ENCODE measurements around the gene GALNT18. TPM values are rescaled to one million over a fixed set of nuclear protein-coding genes. Genes with fewer than 3 reads are reported as not detected.
A peak's percentile ranks its signal among the peaks of the same experiment; 100 is the strongest.

Gene GALNT18
- total RNA-seq, 2 donors from 2014 or later = 2.4 to 2.5 TPM

DNA sequence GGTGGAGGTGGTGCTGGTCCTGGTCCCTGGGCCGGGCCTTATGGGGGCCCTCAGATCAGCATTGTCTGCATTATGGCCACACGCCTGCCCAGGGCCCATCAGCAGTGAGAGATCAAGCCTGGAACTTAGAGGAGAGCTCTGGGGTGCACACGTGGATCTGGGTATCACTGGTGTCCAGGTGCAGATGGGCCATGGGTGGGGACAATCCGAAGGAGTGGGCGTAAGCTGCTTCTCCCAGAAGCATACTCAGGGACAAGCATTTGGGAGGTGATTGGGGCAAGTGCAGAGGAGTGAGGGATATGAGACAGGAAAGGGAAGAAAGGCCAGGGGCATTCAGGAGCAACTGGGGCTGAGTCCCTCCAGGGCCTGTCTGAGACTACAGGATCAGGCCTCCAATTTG is 353.1 kb downstream of the GALNT18 start:
- Mint-ChIP-seq H3K27ac (no peak overlapping the region), H3K36me3 (ENCODE audit: insufficient read depth in 2 of 2) (no peaks in the 10 kb centered on the region), H3K27me3 (ENCODE audit: low read depth) (no peaks in the 10 kb centered on the region), H3K4me3 (no peak overlapping the region), H3K4me1 (ENCODE audit: low read depth) (no peaks in the 10 kb centered on the region), H3K9me3 (no peaks in the 10 kb centered on the region)
- no peak for ATAC-seq (replicated peaks in 1 of 2)
- DNase-seq = no peak

GRCh38 chr11:11268119-11268518 is 353.7 kb downstream of the GALNT18 start:
- Mint-ChIP-seq H3K36me3 (ENCODE audit: insufficient read depth in 2 of 2) (no peaks in the 10 kb centered on the region), H3K9me3 (no peaks in the 10 kb centered on the region)
- no peak for DNase-seq

DNA sequence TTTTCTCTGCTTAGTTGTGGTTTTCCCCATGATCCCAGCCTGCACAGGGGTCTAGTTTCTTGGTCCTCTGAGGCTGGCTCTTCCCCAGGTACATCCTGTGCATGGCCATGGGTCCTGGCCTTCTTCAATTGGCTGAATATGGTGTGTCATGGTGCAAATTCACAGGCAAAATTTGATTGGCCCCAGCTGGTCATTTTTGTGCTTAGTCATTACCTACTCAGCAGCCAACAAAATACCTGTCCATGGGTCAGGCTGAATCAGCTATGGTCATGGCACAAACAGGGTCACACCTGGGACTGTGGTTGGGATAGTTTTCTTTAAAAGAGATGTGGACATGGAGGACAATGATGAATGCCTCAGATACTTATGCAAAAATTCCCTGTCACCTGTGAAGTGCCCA is 354.5 kb downstream of the GALNT18 start:
- H3K4me1 Mint-ChIP-seq (ENCODE audit: low read depth) = no peaks in the 10 kb centered on the region
- no peaks in the 10 kb centered on the region for H3K36me3 Mint-ChIP-seq (ENCODE audit: insufficient read depth in 2 of 2)
- no peak overlapping the region for H3K27ac Mint-ChIP-seq
- ATAC-seq (replicated peaks in 1 of 2) (no peak), DNase-seq (no peak)
- no peaks in the 10 kb centered on the region for H3K27me3 Mint-ChIP-seq (ENCODE audit: low read depth)
- no peaks in the 10 kb centered on the region for H3K9me3 Mint-ChIP-seq
- no peak overlapping the region for H3K4me3 Mint-ChIP-seq

More at GRCh38 chr11:11268119-11268518, 353.7 kb downstream of the GALNT18 start:
- no peak for ATAC-seq (replicated peaks in 1 of 2)
- no peak overlapping the region for H3K4me3 Mint-ChIP-seq
- H3K4me1 Mint-ChIP-seq (ENCODE audit: low read depth) = no peaks in the 10 kb centered on the region
- no peaks in the 10 kb centered on the region for H3K27me3 Mint-ChIP-seq (ENCODE audit: low read depth)
- H3K27ac Mint-ChIP-seq = no peak overlapping the region

DNA sequence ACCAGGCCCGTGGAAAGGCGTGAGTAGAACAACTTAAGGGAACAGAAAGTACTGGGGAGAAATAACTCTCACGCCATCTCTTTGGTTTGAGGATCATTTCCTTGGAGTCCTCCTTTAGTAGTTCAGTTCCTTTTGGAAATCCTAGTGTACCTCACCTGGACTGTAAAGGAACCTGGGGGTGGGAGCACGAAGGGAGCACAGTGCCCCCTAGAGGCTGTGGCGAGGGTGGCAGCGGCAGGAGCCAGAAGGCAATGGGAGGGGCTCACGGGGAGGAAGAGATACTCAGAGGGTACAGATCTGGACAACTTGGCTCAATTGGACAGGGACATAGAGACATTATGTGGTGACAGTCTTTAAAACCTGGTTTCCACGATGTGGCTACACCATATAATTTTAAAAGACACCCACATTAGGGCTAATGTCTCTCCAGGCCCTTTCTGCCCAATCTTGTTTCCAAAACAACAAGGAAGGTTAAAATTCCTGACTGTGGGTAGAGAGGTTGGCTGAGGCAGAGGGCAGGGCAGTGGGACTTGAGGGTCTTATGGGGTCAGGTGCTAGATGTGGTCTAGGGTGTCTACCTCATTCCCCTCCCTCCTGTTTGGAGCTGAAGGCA is 355.7 kb downstream of the GALNT18 start:
- ATAC-seq (replicated peaks in 1 of 2) (peak; percentile 59 to 65), DNase-seq (peak; percentile 68 to 75)
- Mint-ChIP-seq H3K9me3 (no peaks in the 10 kb centered on the region), H3K27me3 (ENCODE audit: low read depth) (no peaks in the 10 kb centered on the region), H3K4me1 (ENCODE audit: low read depth) (no peaks in the 10 kb centered on the region), H3K4me3 (no peak overlapping the region), H3K27ac (no peak overlapping the region), H3K36me3 (ENCODE audit: insufficient read depth in 2 of 2) (no peaks in the 10 kb centered on the region)

GRCh38 chr11:11265320-11265719 is 356.5 kb downstream of the GALNT18 start:
- Mint-ChIP-seq H3K27me3 (ENCODE audit: low read depth) (no peaks in the 10 kb centered on the region), H3K36me3 (ENCODE audit: insufficient read depth in 2 of 2) (no peaks in the 10 kb centered on the region), H3K27ac (no peak overlapping the region), H3K4me3 (no peak overlapping the region), H3K9me3 (no peaks in the 10 kb centered on the region), H3K4me1 (ENCODE audit: low read depth) (no peaks in the 10 kb centered on the region)
- DNase-seq (no peak), ATAC-seq (replicated peaks in 1 of 2) (no peak)

- no peak overlapping the region for H3K4me3 Mint-ChIP-seq
- H3K9me3 Mint-ChIP-seq = no peaks in the 10 kb centered on the region
- H3K27ac Mint-ChIP-seq = no peak overlapping the region
- H3K27me3 Mint-ChIP-seq (ENCODE audit: low read depth) = no peaks in the 10 kb centered on the region
- no peak for DNase-seq
- no peaks in the 10 kb centered on the region for H3K36me3 Mint-ChIP-seq (ENCODE audit: insufficient read depth in 2 of 2)
- H3K4me1 Mint-ChIP-seq (ENCODE audit: low read depth) = no peaks in the 10 kb centered on the region
- ATAC-seq (replicated peaks in 1 of 2) = no peak
Observed at GRCh38 chr11:11263238-11264005, 358.4 kb downstream of the GALNT18 start.

GRCh38 chr11:11262171-11262920 is 359.5 kb downstream of the GALNT18 start:
- no peaks in the 10 kb centered on the region for H3K36me3 Mint-ChIP-seq (ENCODE audit: insufficient read depth in 2 of 2)
- no peaks in the 10 kb centered on the region for H3K27me3 Mint-ChIP-seq (ENCODE audit: low read depth)
- ATAC-seq (replicated peaks in 1 of 2) (no peak), DNase-seq (no peak)
- no peaks in the 10 kb centered on the region for H3K4me1 Mint-ChIP-seq (ENCODE audit: low read depth)
- H3K27ac Mint-ChIP-seq = no peak overlapping the region
- H3K9me3 Mint-ChIP-seq = no peaks in the 10 kb centered on the region
- no peak overlapping the region for H3K4me3 Mint-ChIP-seq

DNA sequence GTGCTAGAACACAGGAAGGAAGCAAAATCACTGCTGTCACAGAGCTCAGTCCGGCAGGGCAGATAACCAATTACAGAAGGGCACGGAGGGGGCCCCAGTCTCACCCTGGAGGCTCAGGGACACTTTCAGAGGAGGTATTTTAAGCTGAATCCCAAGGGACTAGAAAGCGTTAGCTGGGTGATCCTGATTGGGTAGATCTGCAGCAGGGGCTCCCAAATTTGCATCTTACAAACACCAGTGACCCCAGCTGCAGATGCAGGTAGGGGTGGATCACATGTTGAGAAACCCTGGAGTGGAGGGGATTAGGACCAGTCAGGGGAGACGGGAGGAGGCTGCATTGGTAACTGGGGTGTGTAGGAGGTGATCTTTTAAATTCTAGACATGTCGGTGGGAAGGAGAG is 360.2 kb downstream of the GALNT18 start:
- no peak for ATAC-seq (replicated peaks in 1 of 2)
- no peaks in the 10 kb centered on the region for H3K9me3 Mint-ChIP-seq
- no peak for DNase-seq
- no peaks in the 10 kb centered on the region for H3K27me3 Mint-ChIP-seq (ENCODE audit: low read depth)
- H3K4me3 Mint-ChIP-seq = no peak overlapping the region
- no peaks in the 10 kb centered on the region for H3K4me1 Mint-ChIP-seq (ENCODE audit: low read depth)
- H3K27ac Mint-ChIP-seq = no peak overlapping the region
- H3K36me3 Mint-ChIP-seq (ENCODE audit: insufficient read depth in 2 of 2) = no peaks in the 10 kb centered on the region

DNA sequence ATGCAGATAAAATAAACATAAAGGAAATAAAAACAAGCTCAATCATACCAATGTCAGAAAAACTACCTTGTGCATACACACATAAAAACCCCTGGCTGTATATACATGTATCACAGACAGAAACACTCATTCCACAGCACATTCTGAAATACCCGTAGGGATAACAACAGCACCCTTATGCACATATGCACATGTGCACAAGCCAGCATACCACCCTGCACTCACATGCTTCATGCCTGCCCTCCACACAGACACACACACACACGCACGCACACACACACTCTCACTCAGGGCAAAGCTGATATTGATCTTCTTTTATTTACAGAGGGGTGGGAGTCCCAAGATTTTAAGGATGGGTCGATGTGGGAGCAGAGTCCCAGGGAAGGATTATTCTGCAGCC is 360.9 kb downstream of the GALNT18 start:
- Mint-ChIP-seq H3K4me3 (no peak overlapping the region), H3K4me1 (ENCODE audit: low read depth) (no peaks in the 10 kb centered on the region), H3K36me3 (ENCODE audit: insufficient read depth in 2 of 2) (no peaks in the 10 kb centered on the region), H3K9me3 (no peaks in the 10 kb centered on the region), H3K27me3 (ENCODE audit: low read depth) (no peaks in the 10 kb centered on the region), H3K27ac (no peak overlapping the region)
- ATAC-seq (replicated peaks in 1 of 2) (no peak), DNase-seq (no peak)

DNA sequence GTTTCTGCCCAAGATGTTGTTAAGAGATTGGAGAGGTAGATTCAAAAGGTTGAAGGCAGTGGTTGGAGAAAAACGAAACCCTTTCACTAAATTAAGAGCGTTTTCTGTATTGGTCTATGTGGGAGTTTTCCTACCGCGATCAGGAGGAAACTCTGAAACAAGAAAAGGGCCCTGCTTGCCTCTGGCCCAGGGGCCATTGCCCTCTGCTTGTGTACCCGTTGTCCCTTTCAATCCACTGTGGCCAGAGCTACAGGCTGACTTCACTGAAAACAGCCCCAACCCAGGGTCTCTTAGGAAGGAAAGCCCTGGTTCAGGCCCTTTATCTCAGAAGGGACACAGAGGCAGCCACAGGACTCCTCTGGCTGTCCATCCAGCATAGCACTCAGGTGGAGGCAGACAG is 367.8 kb downstream of the GALNT18 start:
- Mint-ChIP-seq H3K27ac (no peak overlapping the region), H3K4me3 (no peak overlapping the region), H3K36me3 (ENCODE audit: insufficient read depth in 2 of 2) (no peaks in the 10 kb centered on the region), H3K9me3 (no peaks in the 10 kb centered on the region), H3K4me1 (ENCODE audit: low read depth) (no peaks in the 10 kb centered on the region), H3K27me3 (ENCODE audit: low read depth) (no peaks in the 10 kb centered on the region)
- no peak for DNase-seq
- ATAC-seq (replicated peaks in 1 of 2) = no peak

DNA sequence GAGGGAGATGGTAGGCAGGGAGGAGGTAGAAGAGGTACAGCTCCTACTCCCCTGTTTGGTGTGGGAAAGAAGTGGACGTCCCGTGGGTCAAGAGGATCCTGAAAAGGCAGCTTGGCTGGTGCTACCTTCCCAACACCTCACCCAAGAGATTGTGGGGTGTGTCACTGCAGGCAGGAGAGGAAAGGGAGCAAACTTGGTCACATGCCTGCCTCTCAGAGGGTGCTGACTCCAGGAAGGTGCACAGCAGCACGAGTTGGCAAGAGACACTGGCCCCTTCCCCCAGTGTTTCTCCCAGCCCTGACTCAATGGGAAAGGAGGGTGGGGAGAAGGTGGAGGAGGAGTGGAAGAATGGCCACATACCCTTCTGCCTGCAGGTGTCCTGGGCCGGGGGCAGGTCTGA is 368.3 kb downstream of the GALNT18 start:
- Mint-ChIP-seq H3K4me3 (no peak overlapping the region), H3K27ac (no peak overlapping the region), H3K4me1 (ENCODE audit: low read depth) (no peaks in the 10 kb centered on the region), H3K36me3 (ENCODE audit: insufficient read depth in 2 of 2) (no peaks in the 10 kb centered on the region), H3K27me3 (ENCODE audit: low read depth) (no peaks in the 10 kb centered on the region), H3K9me3 (no peaks in the 10 kb centered on the region)
- DNase-seq (no peak), ATAC-seq (replicated peaks in 1 of 2) (no peak)

- no peak overlapping the region for H3K4me3 Mint-ChIP-seq
- H3K4me1 Mint-ChIP-seq (ENCODE audit: low read depth) = no peaks in the 10 kb centered on the region
- H3K27ac Mint-ChIP-seq = no peak overlapping the region
- ATAC-seq (replicated peaks in 1 of 2) (no peak), DNase-seq (no peak)
- H3K36me3 Mint-ChIP-seq (ENCODE audit: insufficient read depth in 2 of 2) = no peaks in the 10 kb centered on the region
- H3K9me3 Mint-ChIP-seq = no peaks in the 10 kb centered on the region
- no peaks in the 10 kb centered on the region for H3K27me3 Mint-ChIP-seq (ENCODE audit: low read depth)
Observed at GRCh38 chr11:11252403-11252802, 369.4 kb downstream of the GALNT18 start.

GRCh38 chr11:11251394-11251970 is 370.3 kb downstream of the GALNT18 start:
- DNase-seq (no peak), ATAC-seq (replicated peaks in 1 of 2) (no peak)
- Mint-ChIP-seq H3K27me3 (ENCODE audit: low read depth) (no peaks in the 10 kb centered on the region), H3K4me3 (no peak overlapping the region), H3K4me1 (ENCODE audit: low read depth) (no peaks in the 10 kb centered on the region), H3K36me3 (ENCODE audit: insufficient read depth in 2 of 2) (peaks cover 4% of the 10 kb centered on the region in 2 donors), H3K9me3 (peaks cover 4 to 5% of the 10 kb centered on the region in 2 donors), H3K27ac (no peak overlapping the region)

Data from activated T-cell treated with anti-CD3 and anti-CD28 coated beads, Interleukin-2, amount 50 U/mL, for 72 hours (primary cell).